Right atrium auricular region (tissue), 2 donors: ENCODE results near the gene RSRC1. TPM values are rescaled to one million over a fixed set of nuclear protein-coding genes. Genes with fewer than 3 reads are reported as not detected.
"Not testable (repeated sequence)": the region's sequence is repeated elsewhere in the genome, so short reads cannot be mapped to it uniquely, and the experiment has no call there.

Experiments used
- DNase-seq: peaks from one replicate; pipeline ENCODE4 v3.0.0-alpha.2; 2019; ENCODE audit warnings: low spot score
- H3K27ac ChIP-seq, 2 donors: fragments of 200-600 bp; sonication (generic); 1 replicate in 1 of 2; 2 replicates in 1 of 2; pipeline ENCODE4 v1.5.1; 2016 to 2019
- H3K27me3 ChIP-seq, 2 donors: fragments of 200-600 bp; sonication (generic); one replicate each; pipeline versions ENCODE4 v1.5.1 to v1.6.0; 2017 to 2019
- H3K36me3 ChIP-seq: fragments of 200-600 bp; sonication (generic); one replicate; pipeline ENCODE4 v1.5.1; 2016
- H3K4me1 ChIP-seq, 2 donors: fragments of 200-600 bp; sonication (generic); one replicate each; pipeline versions ENCODE4 v1.5.1 to v1.6.0; 2017 to 2019
- H3K4me3 ChIP-seq, 2 donors: fragments of 200-600 bp; sonication (generic); 1 replicate in 1 of 2; 2 replicates in 1 of 2; pipeline ENCODE4 v1.5.1; 2017 to 2019; ENCODE audit warnings: mild to moderate bottlenecking in 1 of 2, moderate library complexity in 1 of 2
- H3K9me3 ChIP-seq, 2 donors: fragments of 200-600 bp; sonication (generic); one replicate each; pipeline ENCODE4 v1.5.1; 2019
- CTCF ChIP-seq, 2 donors: fragments of 200-600 bp; sonication (generic); IDR thresholded peaks; one replicate each; pipeline ENCODE4 v1.5.1; 2019; ENCODE audit warnings: antibody characterized with exemption in 2 of 2
- total RNA-seq, 2 donors: library from RNA; depleted of rRNA; stranded (reverse); fragments of >200 nt; gene quantifications; one replicate each; pipeline ENCODE4 v1.1.0, GENCODE V29; 2016

Gene RSRC1
- total RNA-seq, 2 donors from 2014 or later, result 24.8 to 42.5 TPM

- DNase-seq, result no peak
- H3K4me3 ChIP-seq, result no peak overlapping the region
- no peaks in the 10 kb centered on the region for H3K9me3 ChIP-seq
- no peaks in the 10 kb centered on the region for H3K36me3 ChIP-seq
- H3K4me1 ChIP-seq, result no peaks in the 10 kb centered on the region
- no peaks in the 10 kb centered on the region for H3K27me3 ChIP-seq
- no peak for TF ChIP-seq CTCF (IDR thresholded peaks at IDR 0.05)
- H3K27ac ChIP-seq, result no peak overlapping the region
These were observed 204.8 kb downstream of the RSRC1 start for GRCh38 chr3:158314426-158315357.

GRCh38 chr3:158329696-158330441, 220.0 kb downstream of the RSRC1 start:
- H3K4me1 ChIP-seq, H3K27ac ChIP-seq, DNase-seq, H3K36me3 ChIP-seq, H3K9me3 ChIP-seq, H3K27me3 ChIP-seq: not testable (repeated sequence)
- peak overlapping the region; percentile 23 to 44 for H3K4me3 ChIP-seq

GRCh38 chr3:158330870-158331269, 221.0 kb downstream of the RSRC1 start:
- no peak for DNase-seq
- TF ChIP-seq CTCF (IDR thresholded peaks at IDR 0.05), result no peak
- Histone ChIP-seq H3K36me3 (no peaks in the 10 kb centered on the region), H3K27ac (no peak overlapping the region), H3K27me3 (no peaks in the 10 kb centered on the region), H3K4me3 (no peak overlapping the region), H3K9me3 (no peaks in the 10 kb centered on the region), H3K4me1 (no peaks in the 10 kb centered on the region)

- no peak for TF ChIP-seq CTCF (IDR thresholded peaks at IDR 0.05)
- no peaks in the 10 kb centered on the region for H3K9me3 ChIP-seq
- H3K36me3 ChIP-seq, result no peaks in the 10 kb centered on the region
- DNase-seq, result no peak
- no peaks in the 10 kb centered on the region for H3K4me1 ChIP-seq
- no peak overlapping the region for H3K27ac ChIP-seq
- no peak overlapping the region for H3K4me3 ChIP-seq
- H3K27me3 ChIP-seq, result no peaks in the 10 kb centered on the region
These were observed 223.8 kb downstream of the RSRC1 start for GRCh38 chr3:158333736-158334135.

GRCh38 chr3:158337110-158337509, 227.2 kb downstream of the RSRC1 start:
- no peak overlapping the region for H3K27ac ChIP-seq
- no peak for DNase-seq
- no peaks in the 10 kb centered on the region for H3K27me3 ChIP-seq
- no peak overlapping the region for H3K4me3 ChIP-seq
- TF ChIP-seq CTCF (IDR thresholded peaks at IDR 0.05), result no peak
- H3K36me3 ChIP-seq, result no peaks in the 10 kb centered on the region
- no peaks in the 10 kb centered on the region for H3K4me1 ChIP-seq
- no peaks in the 10 kb centered on the region for H3K9me3 ChIP-seq

- Histone ChIP-seq H3K9me3 (no peaks in the 10 kb centered on the region), H3K27me3 (no peaks in the 10 kb centered on the region), H3K36me3 (no peaks in the 10 kb centered on the region), H3K4me1 (no peaks in the 10 kb centered on the region), H3K27ac (no peak overlapping the region), H3K4me3 (no peak overlapping the region)
- DNase-seq, result no peak
- TF ChIP-seq CTCF (IDR thresholded peaks at IDR 0.05), result no peak
These were observed 229.7 kb downstream of the RSRC1 start for GRCh38 chr3:158339638-158340037.

GRCh38 chr3:158340951-158341350, 231.1 kb downstream of the RSRC1 start:
- not testable (repeated sequence) for H3K36me3 ChIP-seq, DNase-seq, H3K27ac ChIP-seq, H3K4me1 ChIP-seq, H3K4me3 ChIP-seq, H3K9me3 ChIP-seq, H3K27me3 ChIP-seq
